ACC112 (cell line): ENCODE measurements around the gene COA1.
"Not testable (repeated sequence)": the region's sequence is repeated elsewhere in the genome, so short reads cannot be mapped to it uniquely, and the experiment has no call there.

ENCODE experiments used
- H2AFZ ChIP-seq: fragments of 200-600 bp; sonication (generic); one replicate; pipeline ENCODE4 v1.6.0; 2017; ENCODE audit warnings: antibody characterized with exemption, low read length; ENCODE audit not compliant: unreplicated experiment
- H3K27ac ChIP-seq: fragments of 200-600 bp; sonication (generic); 2 replicates; pipeline ENCODE4 v1.5.1; 2014; ENCODE audit warnings: low read depth, mild to moderate bottlenecking, antibody characterized with exemption, low read length, moderate library complexity
- H3K27me3 ChIP-seq: fragments of 200-600 bp; sonication (generic); 2 replicates; pipeline ENCODE4 v1.6.1; 2014; ENCODE audit warnings: mild to moderate bottlenecking, antibody characterized with exemption, low read length, moderate library complexity, mixed read lengths; ENCODE audit not compliant: insufficient read depth
- H3K36me3 ChIP-seq: fragments of 200-600 bp; sonication (generic); 2 replicates; pipeline ENCODE4 v1.6.1; 2016; ENCODE audit warnings: mild to moderate bottlenecking, antibody characterized with exemption, low read length, moderate library complexity, mixed read lengths; ENCODE audit not compliant: insufficient read depth
- H3K4me1 ChIP-seq: fragments of 200-600 bp; sonication (generic); one replicate; pipeline ENCODE4 v1.6.1; 2016; ENCODE audit warnings: low read length, mixed read lengths; ENCODE audit not compliant: insufficient read depth, unreplicated experiment, control insufficient read depth
- H3K4me3 ChIP-seq: fragments of 200-600 bp; sonication (generic); 2 replicates; pipeline ENCODE4 v1.5.1; 2014; ENCODE audit warnings: mild to moderate bottlenecking, low read depth, low read length
- H3K79me2 ChIP-seq: fragments of 200-600 bp; sonication (generic); one replicate; pipeline ENCODE4 v1.6.0; 2016; ENCODE audit warnings: low read length; ENCODE audit not compliant: control insufficient read depth, unreplicated experiment, insufficient read depth

COA1 gene

GRCh38 chr7:43726466-43726865 is 2.9 kb downstream of the COA1 start:
- Histone ChIP-seq H3K4me3 (no peak overlapping the region), H3K27ac (no peak overlapping the region)

GRCh38 chr7:43725251-43725650 is 4.1 kb downstream of the COA1 start:
- Histone ChIP-seq H3K4me3 (no peak overlapping the region), H3K27ac (no peak overlapping the region), H2AFZ (no peak overlapping the region), H3K36me3 (no peaks in the 10 kb centered on the region; the same call in 1 of the 2 replicates), H3K27me3 (no peaks in the 10 kb centered on the region), H3K4me1 (peaks cover 29% of the 10 kb centered on the region), H3K79me2 (peaks cover 68% of the 10 kb centered on the region)

More at GRCh38 chr7:43726466-43726865, 2.9 kb downstream of the COA1 start:
- peaks cover 22% of the 10 kb centered on the region for H3K4me1 ChIP-seq
- no peaks in the 10 kb centered on the region; the same call in 1 of the 2 replicates for H3K36me3 ChIP-seq
- peaks cover 62% of the 10 kb centered on the region for H3K79me2 ChIP-seq
- H3K27me3 ChIP-seq: no peaks in the 10 kb centered on the region
- H2AFZ ChIP-seq: no peak overlapping the region

GRCh38 chr7:43723007-43723341 is 6.3 kb downstream of the COA1 start:
- Histone ChIP-seq H2AFZ (no peak overlapping the region), H3K27me3 (no peaks in the 10 kb centered on the region), H3K79me2 (peaks cover 70% of the 10 kb centered on the region), H3K4me1 (peaks cover 19% of the 10 kb centered on the region), H3K27ac (no peak overlapping the region), H3K36me3 (no peaks in the 10 kb centered on the region; the same call in 1 of the 2 replicates), H3K4me3 (no peak overlapping the region)

- Histone ChIP-seq H3K27ac (peak overlapping the region; percentile 38), H3K36me3 (no peaks in the 10 kb centered on the region), H3K79me2 (peaks cover 59% of the 10 kb centered on the region), H3K4me3 (no peak overlapping the region), H3K4me1 (peaks cover 11% of the 10 kb centered on the region), H3K27me3 (no peaks in the 10 kb centered on the region), H2AFZ (no peak overlapping the region)
These were observed 8.0 kb downstream of the COA1 start for GRCh38 chr7:43721193-43721806.

GRCh38 chr7:43716598-43716997 is 12.7 kb downstream of the COA1 start:
- Histone ChIP-seq H3K4me1 (peaks cover 11% of the 10 kb centered on the region), H3K36me3 (no peaks in the 10 kb centered on the region), H3K27me3 (no peaks in the 10 kb centered on the region), H2AFZ (no peak overlapping the region), H3K79me2 (peaks cover 29% of the 10 kb centered on the region), H3K4me3 (no peak overlapping the region), H3K27ac (no peak overlapping the region)

- not testable (repeated sequence) for H3K27ac ChIP-seq, H3K36me3 ChIP-seq, H3K4me1 ChIP-seq, H3K27me3 ChIP-seq, H2AFZ ChIP-seq, H3K4me3 ChIP-seq
- H3K79me2 ChIP-seq: peaks cover 30% of the 10 kb centered on the region
These were observed 13.4 kb downstream of the COA1 start for GRCh38 chr7:43715966-43716365.

- Histone ChIP-seq H2AFZ (no peak overlapping the region), H3K4me1 (no peaks in the 10 kb centered on the region), H3K79me2 (peaks cover 26% of the 10 kb centered on the region), H3K4me3 (no peak overlapping the region), H3K36me3 (no peaks in the 10 kb centered on the region), H3K27me3 (no peaks in the 10 kb centered on the region), H3K27ac (no peak overlapping the region)
These were observed 17.8 kb downstream of the COA1 start for GRCh38 chr7:43711503-43711902.

GRCh38 chr7:43708055-43708454 is 21.3 kb downstream of the COA1 start:
- not testable (repeated sequence) for H3K27me3 ChIP-seq, H3K27ac ChIP-seq

GRCh38 chr7:43703573-43703972 is 25.8 kb downstream of the COA1 start:
- Histone ChIP-seq H2AFZ (no peak overlapping the region), H3K27ac (no peak overlapping the region), H3K36me3 (no peaks in the 10 kb centered on the region), H3K4me3 (no peak overlapping the region), H3K27me3 (no peaks in the 10 kb centered on the region), H3K4me1 (peaks cover 13% of the 10 kb centered on the region), H3K79me2 (peaks cover 21% of the 10 kb centered on the region)

More at GRCh38 chr7:43708055-43708454, 21.3 kb downstream of the COA1 start:
- H3K4me3 ChIP-seq, H2AFZ ChIP-seq, H3K36me3 ChIP-seq, H3K4me1 ChIP-seq: not testable (repeated sequence)
- peaks cover 23% of the 10 kb centered on the region for H3K79me2 ChIP-seq

- Histone ChIP-seq H3K4me1 (peaks cover 19% of the 10 kb centered on the region), H3K4me3 (no peak overlapping the region), H2AFZ (no peak overlapping the region), H3K79me2 (peaks cover 21% of the 10 kb centered on the region), H3K27me3 (no peaks in the 10 kb centered on the region), H3K27ac (no peak overlapping the region), H3K36me3 (no peaks in the 10 kb centered on the region)
These were observed 26.3 kb downstream of the COA1 start for GRCh38 chr7:43702974-43703373.

GRCh38 chr7:43701929-43702328 is 27.4 kb downstream of the COA1 start:
- Histone ChIP-seq H3K27ac (no peak overlapping the region), H2AFZ (no peak overlapping the region), H3K79me2 (peaks cover 26% of the 10 kb centered on the region), H3K27me3 (no peaks in the 10 kb centered on the region), H3K4me3 (no peak overlapping the region), H3K36me3 (no peaks in the 10 kb centered on the region), H3K4me1 (peaks cover 26% of the 10 kb centered on the region)
